Endothelial cell of umbilical vein (primary cell): ENCODE measurements around the gene COG5. TPM values are rescaled to one million over a fixed set of nuclear protein-coding genes. Genes with fewer than 3 reads are reported as not detected.

Experiments
- BruUV-seq: library from RNA; stranded (reverse); fragments of 400-500 nt; replicated peaks from 2 replicates; lab custom pipeline; 2021; lab: Mats Ljungman, UMichigan
- CTCF ChIA-PET: fragments of 300-600, 350-600 bp; sonication (Branson Sonifier 250); formaldehyde crosslinking; loops from one replicate; lab custom pipeline; 2021; ENCODE audit warnings: antibody characterized with exemption, inconsistent platforms; lab: Charles Lee
- POLR2A ChIA-PET: fragments of 300-600, 350-600 bp; sonication (Branson Sonifier 250); formaldehyde crosslinking; loops from one replicate; lab custom pipeline; 2021; ENCODE audit warnings: antibody characterized with exemption, inconsistent platforms; lab: Charles Lee
- DNase-seq: peaks from one replicate; pipeline ENCODE4 v3.0.0-alpha.2; 2011; ENCODE audit warnings: low read depth, low spot score
- FAIRE-seq: peaks from 2 replicates; lab custom pipeline; 2011; peaks lifted over from hg19 to GRCh38; lab: Jason Lieb, UNC
- H2AFZ ChIP-seq: 2 replicates; pipeline ENCODE4 v1.6.0; 2012; ENCODE audit warnings: low read depth, low read length, control low read depth, inconsistent platforms
- H3K27ac ChIP-seq: 2 replicates; pipeline ENCODE4 v1.5.1; 2011; ENCODE audit warnings: low read depth, mild to moderate bottlenecking, control low read depth, low read length, moderate library complexity; ENCODE audit not compliant: insufficient read depth
- H3K27me3 ChIP-seq, 2 experiments: 2 replicates each; pipeline versions ENCODE4 v1.6.0 to v1.6.1; 2011; ENCODE audit warnings: low read length in 2 of 2, mixed read lengths in 1 of 2; ENCODE audit not compliant: control insufficient read depth in 2 of 2, insufficient read depth in 2 of 2
- H3K36me3 ChIP-seq, 2 experiments: 2 replicates in 1 of 2; 3 replicates in 1 of 2; pipeline ENCODE4 v1.5.1; 2011; ENCODE audit warnings: low read length in 2 of 2, mild to moderate bottlenecking in 1 of 2, moderate library complexity in 1 of 2; ENCODE audit not compliant: control insufficient read depth in 2 of 2, insufficient read depth in 2 of 2; ENCODE audit errors: extremely low read depth in 1 of 2
- H3K4me1 ChIP-seq: 3 replicates; pipeline ENCODE4 v1.5.1; 2011; ENCODE audit warnings: mild to moderate bottlenecking, low read length; ENCODE audit not compliant: control insufficient read depth, insufficient read depth; ENCODE audit errors: extremely low read depth
- H3K4me2 ChIP-seq: 2 replicates; pipeline ENCODE4 v1.6.1; 2011; ENCODE audit warnings: low read length, control low read depth, mixed read lengths; ENCODE audit not compliant: insufficient read depth
- H3K4me3 ChIP-seq, 3 experiments: fragments of 200-600 bp in 1 of 3; sonication (generic), shearing (Covaris generic) in 1 of 3; replicated peaks in 1 of 3; 2 replicates each; pipeline ENCODE4 v1.5.1; 2011 to 2016; ENCODE audit warnings: control low read depth in 3 of 3, low read length in 3 of 3, mild to moderate bottlenecking in 2 of 3, inconsistent platforms in 1 of 3, low read depth in 1 of 3, moderate library complexity in 1 of 3; ENCODE audit not compliant: insufficient read depth in 1 of 3
- H3K79me2 ChIP-seq: 2 replicates; pipeline ENCODE4 v1.6.0; 2012; ENCODE audit warnings: low read length, inconsistent platforms; ENCODE audit not compliant: control insufficient read depth, insufficient read depth
- H3K9ac ChIP-seq: replicated peaks from 2 replicates; pipeline ENCODE3; 2011; ENCODE audit warnings: low read length, control low read depth; ENCODE audit not compliant: insufficient read depth; ENCODE audit errors: extremely low read depth
- H3K9me1 ChIP-seq: replicated peaks from 3 replicates; pipeline ENCODE4 v1.6.0; 2011; ENCODE audit warnings: mild to moderate bottlenecking, low read length; ENCODE audit not compliant: control insufficient read depth, insufficient read depth; ENCODE audit errors: extremely low read depth
- H3K9me3 ChIP-seq: replicated peaks from 2 replicates; pipeline ENCODE4 v1.5.1; 2012; ENCODE audit warnings: low read length, inconsistent platforms; ENCODE audit not compliant: control insufficient read depth, insufficient read depth
- H4K20me1 ChIP-seq: replicated peaks from 2 replicates; pipeline ENCODE3; 2011; ENCODE audit warnings: mild to moderate bottlenecking, low read length; ENCODE audit not compliant: control insufficient read depth, insufficient read depth; ENCODE audit errors: extremely low read depth
- EZH2 ChIP-seq: IDR thresholded peaks from 2 replicates; pipeline ENCODE4 v1.6.1; 2012; ENCODE audit warnings: borderline replicate concordance, low read depth, mild to moderate bottlenecking, moderate library complexity, low read length, inconsistent platforms; ENCODE audit not compliant: severe bottlenecking
- FOS ChIP-seq: IDR thresholded peaks from 2 replicates; pipeline ENCODE4 v1.6.1; 2011; ENCODE audit warnings: mild to moderate bottlenecking, low read length, moderate library complexity, borderline replicate concordance; ENCODE audit not compliant: insufficient read depth
- GATA2 ChIP-seq: IDR thresholded peaks from 2 replicates; pipeline ENCODE4 v1.7.0; 2011; ENCODE audit warnings: low read depth, mild to moderate bottlenecking, moderate library complexity, mixed read lengths, low read length; ENCODE audit not compliant: insufficient read length, insufficient read depth
- JUN ChIP-seq: IDR thresholded peaks from 2 replicates; pipeline ENCODE4 v1.6.1; 2011; ENCODE audit warnings: borderline replicate concordance, low read depth; ENCODE audit not compliant: insufficient read length, insufficient read depth
- MAX ChIP-seq: IDR thresholded peaks from 2 replicates; pipeline ENCODE4 v1.6.1; 2011; ENCODE audit not compliant: insufficient read depth, insufficient read length
- MYC ChIP-seq: IDR thresholded peaks from one replicate; pipeline ENCODE4 v1.6.1; 2011; ENCODE audit warnings: mild to moderate bottlenecking, low read depth, low read length
- POLR2A ChIP-seq: IDR thresholded peaks from 2 replicates; pipeline ENCODE4 v1.6.1; 2012; ENCODE audit warnings: low read depth, mild to moderate bottlenecking, control low read depth, low read length
- POLR2AphosphoS5 ChIP-seq: IDR thresholded peaks from 2 replicates; pipeline ENCODE4 v1.6.1; 2012; ENCODE audit warnings: low read depth, mild to moderate bottlenecking, control low read depth, low read length, moderate library complexity; ENCODE audit not compliant: insufficient read depth
- dilution Hi-C: fragments of 300-500 bp; cut with MboI; formaldehyde crosslinking; loops from one replicate; pipeline ENCODE4 v1.15.0; 2019; ENCODE audit warnings: low sequenced_read_pairs; ENCODE audit not compliant: extremely low pct_ligation_motif_present
- intact Hi-C: fragments of 100-400 bp; cut with micrococcal nuclease; formaldehyde crosslinking; loops from one replicate; pipeline ENCODE4 v1.10.0; 2022
- polyA plus RNA-seq, 4 experiments: library from polyadenylated mRNA; depleted of rRNA in 3 of 4; stranded (reverse) in 3 of 4; unstranded in 1 of 4; fragments of >200 nt; gene quantifications; 2 replicates each; pipeline versions ENCODE4 v1.2.1 to v1.2.3, GENCODE V29; 2011 to 2012; ENCODE audit warnings: missing spikeins in 1 of 4
- total RNA-seq: library from RNA; stranded (reverse); gene quantifications from 2 replicates; pipeline ENCODE4 v1.2.3, GENCODE V29; 2021
- TF ChIP-seq, protein P1 (sequence below), 2 donors: IDR thresholded peaks; 1 replicate in 1 of 2; 2 replicates in 1 of 2; pipeline ENCODE4 v1.5.1; 2011; ENCODE audit warnings: low read length in 2 of 2, mild to moderate bottlenecking in 2 of 2, moderate library complexity in 2 of 2, control low read depth in 1 of 2, inconsistent platforms in 1 of 2, low read depth in 1 of 2; ENCODE audit not compliant: insufficient read depth in 1 of 2; ENCODE audit errors: extremely low read depth in 1 of 2

The COG5 gene
- total and polyA plus RNA-seq, 2 donors (not counting 3 experiments of a cell fraction or from before 2014, with no cell fraction given) = 18.8 to 45.3 TPM

GRCh38 chr7:107464666-107465226 lies 99.0 kb downstream of the COG5 start:
- dilution Hi-C loops (no loop called here), intact Hi-C loops (loop anchor here (5.0 to 10.0 kb wide), 2 partner anchors 98 to 130 kb away; partner anchors contain the start of genes COG5 and DUS4L)
- H3K79me2 ChIP-seq = peaks cover 2% of the 10 kb centered on the region
- H3K27ac ChIP-seq = no peak overlapping the region
- DNase-seq (no peak), FAIRE-seq (no peak)
- H4K20me1 ChIP-seq = no peaks in the 10 kb centered on the region
- H2AFZ ChIP-seq = no peak overlapping the region
- H3K27me3 ChIP-seq = no peaks in the 10 kb centered on the region
- no TSS peak for BruUV-seq
- H3K4me3 ChIP-seq = no peak overlapping the region
- H3K4me1 ChIP-seq = no peaks in the 10 kb centered on the region
- H3K9me3 ChIP-seq = no peaks in the 10 kb centered on the region
- no peak overlapping the region for H3K4me2 ChIP-seq
- no peaks in the 10 kb centered on the region for H3K9me1 ChIP-seq
- no peaks in the 10 kb centered on the region for H3K36me3 ChIP-seq
- POLR2A ChIA-PET = no interaction called here
- CTCF ChIA-PET = interaction anchor here (1.1 to 3.4 kb wide), 9 partner anchors 37 to 415 kb away, joined by 4 to 83 read pairs (median 14); partner anchors contain the start of gene SLC26A4
- no peak overlapping the region for H3K9ac ChIP-seq
- TF ChIP-seq GATA2 = no peak
- no peak for TF ChIP-seq EZH2
- TF ChIP-seq MYC = no peak
- no peak for TF ChIP-seq JUN
- TF ChIP-seq MAX = no peak
- TF ChIP-seq POLR2A = no peak
- no peak for TF ChIP-seq POLR2AphosphoS5
- no peak for TF ChIP-seq FOS
- TF ChIP-seq, protein P1, sequence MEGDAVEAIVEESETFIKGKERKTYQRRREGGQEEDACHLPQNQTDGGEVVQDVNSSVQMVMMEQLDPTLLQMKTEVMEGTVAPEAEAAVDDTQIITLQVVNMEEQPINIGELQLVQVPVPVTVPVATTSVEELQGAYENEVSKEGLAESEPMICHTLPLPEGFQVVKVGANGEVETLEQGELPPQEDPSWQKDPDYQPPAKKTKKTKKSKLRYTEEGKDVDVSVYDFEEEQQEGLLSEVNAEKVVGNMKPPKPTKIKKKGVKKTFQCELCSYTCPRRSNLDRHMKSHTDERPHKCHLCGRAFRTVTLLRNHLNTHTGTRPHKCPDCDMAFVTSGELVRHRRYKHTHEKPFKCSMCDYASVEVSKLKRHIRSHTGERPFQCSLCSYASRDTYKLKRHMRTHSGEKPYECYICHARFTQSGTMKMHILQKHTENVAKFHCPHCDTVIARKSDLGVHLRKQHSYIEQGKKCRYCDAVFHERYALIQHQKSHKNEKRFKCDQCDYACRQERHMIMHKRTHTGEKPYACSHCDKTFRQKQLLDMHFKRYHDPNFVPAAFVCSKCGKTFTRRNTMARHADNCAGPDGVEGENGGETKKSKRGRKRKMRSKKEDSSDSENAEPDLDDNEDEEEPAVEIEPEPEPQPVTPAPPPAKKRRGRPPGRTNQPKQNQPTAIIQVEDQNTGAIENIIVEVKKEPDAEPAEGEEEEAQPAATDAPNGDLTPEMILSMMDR (IDR thresholded peaks at IDR 0.05; ENCODE audit: extremely low read depth in 1 of 2, insufficient read depth in 1 of 2, low read depth in 1 of 2, low read length in 2 of 2) = no peak
